HEK293T (cell line): Measurements from ENCODE around the gene LRRC7.

Experiments used
- CTCF ChIA-PET: fragments of 350-600 bp; formaldehyde crosslinking; extraction: SDS; loops from one replicate; lab custom pipeline; 2021; ENCODE audit warnings: antibody characterized with exemption, inconsistent platforms; lab: Yijun Ruan, JAX
- POLR2A ChIA-PET: fragments of 350-600 bp; formaldehyde crosslinking; extraction: SDS; loops from one replicate; lab custom pipeline; 2020; ENCODE audit warnings: antibody characterized with exemption, inconsistent platforms; lab: Yijun Ruan, JAX
- DNase-seq: peaks from one replicate; pipeline ENCODE4 v3.0.0; 2012; ENCODE audit warnings: mixed read lengths; ENCODE audit errors: extremely low spot score
- ARNT ChIP-seq: fragments of 450-650 bp; IDR thresholded peaks from 2 replicates; pipeline ENCODE4 v1.6.1; 2017; ENCODE audit warnings: mild to moderate bottlenecking
- BHLHE40 ChIP-seq: fragments of 450-650 bp; IDR thresholded peaks from 2 replicates; pipeline ENCODE4 v1.6.1; 2016; ENCODE audit warnings: mild to moderate bottlenecking, moderate library complexity, borderline replicate concordance
- CTBP1 ChIP-seq: fragments of 450-650 bp; IDR thresholded peaks from 2 replicates; pipeline ENCODE4 v1.6.1; 2016; ENCODE audit warnings: borderline replicate concordance
- ELF4 ChIP-seq: fragments of 450-650 bp; IDR thresholded peaks from 2 replicates; pipeline ENCODE4 v1.6.1; 2017; ENCODE audit warnings: antibody characterized with exemption
- FOXA1 ChIP-seq: fragments of 450-650 bp; IDR thresholded peaks from 2 replicates; pipeline ENCODE4 v1.6.1; 2016; ENCODE audit warnings: mild to moderate bottlenecking
- FOXK2 ChIP-seq: fragments of 450-650 bp; IDR thresholded peaks from 2 replicates; pipeline ENCODE4 v1.6.1; 2016; ENCODE audit warnings: mild to moderate bottlenecking
- FOXM1 ChIP-seq: fragments of 450-650 bp; IDR thresholded peaks from 2 replicates; pipeline ENCODE4 v1.6.1; 2017; ENCODE audit warnings: mild to moderate bottlenecking, borderline replicate concordance
- HDGF ChIP-seq: fragments of 450-650 bp; IDR thresholded peaks from 2 replicates; pipeline ENCODE4 v1.6.1; 2017; ENCODE audit warnings: antibody characterized with exemption, borderline replicate concordance
- L3MBTL2 ChIP-seq: fragments of 450-650 bp; conservative IDR thresholded peaks from 2 replicates; pipeline ENCODE4 v1.6.1; 2016; ENCODE audit warnings: mild to moderate bottlenecking
- LEF1 ChIP-seq: fragments of 450-650 bp; IDR thresholded peaks from 2 replicates; pipeline ENCODE4 v1.6.1; 2017; ENCODE audit warnings: mild to moderate bottlenecking, borderline replicate concordance
- NFRKB ChIP-seq: fragments of 450-650 bp; IDR thresholded peaks from 2 replicates; pipeline ENCODE4 v1.6.1; 2016; ENCODE audit warnings: mild to moderate bottlenecking, moderate library complexity
- SP1 ChIP-seq: fragments of 450-650 bp; IDR thresholded peaks from 2 replicates; pipeline ENCODE4 v1.6.1; 2017
- SUZ12 ChIP-seq: fragments of 450-650 bp; IDR thresholded peaks from 2 replicates; pipeline ENCODE4 v1.6.1; 2016; ENCODE audit warnings: mild to moderate bottlenecking
- TARDBP ChIP-seq: fragments of 450-650 bp; IDR thresholded peaks from 2 replicates; pipeline ENCODE4 v1.6.1; 2016
- ZNF384 ChIP-seq: fragments of 450-650 bp; IDR thresholded peaks from 2 replicates; pipeline ENCODE4 v1.6.1; 2016
- TF ChIP-seq, protein P1 (sequence below): fragments of 450-650 bp; IDR thresholded peaks from 2 replicates; pipeline ENCODE4 v1.6.1; 2016

LRRC7 gene

GRCh38 chr1:70048336-70049094 is 480.8 kb downstream of the LRRC7 start:
- no peak for DNase-seq
- ChIA-PET POLR2A (no interaction called here), CTCF (no interaction called here)
- no peak for TF ChIP-seq LEF1
- TF ChIP-seq TARDBP, result no peak
- TF ChIP-seq L3MBTL2, result no peak
- no peak for TF ChIP-seq SP1
- no peak for TF ChIP-seq ELF4
- no peak for TF ChIP-seq ARNT
- no peak for TF ChIP-seq HDGF
- TF ChIP-seq FOXM1, result no peak
- no peak for TF ChIP-seq CTBP1
- TF ChIP-seq ZNF384, result no peak
- TF ChIP-seq FOXK2, result no peak
- no peak for TF ChIP-seq BHLHE40
- no peak for TF ChIP-seq FOXA1
- no peak for TF ChIP-seq SUZ12
- TF ChIP-seq, protein P1, sequence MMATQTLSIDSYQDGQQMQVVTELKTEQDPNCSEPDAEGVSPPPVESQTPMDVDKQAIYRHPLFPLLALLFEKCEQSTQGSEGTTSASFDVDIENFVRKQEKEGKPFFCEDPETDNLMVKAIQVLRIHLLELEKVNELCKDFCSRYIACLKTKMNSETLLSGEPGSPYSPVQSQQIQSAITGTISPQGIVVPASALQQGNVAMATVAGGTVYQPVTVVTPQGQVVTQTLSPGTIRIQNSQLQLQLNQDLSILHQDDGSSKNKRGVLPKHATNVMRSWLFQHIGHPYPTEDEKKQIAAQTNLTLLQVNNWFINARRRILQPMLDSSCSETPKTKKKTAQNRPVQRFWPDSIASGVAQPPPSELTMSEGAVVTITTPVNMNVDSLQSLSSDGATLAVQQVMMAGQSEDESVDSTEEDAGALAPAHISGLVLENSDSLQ, result no peak
- TF ChIP-seq NFRKB, result no peak

DNA sequence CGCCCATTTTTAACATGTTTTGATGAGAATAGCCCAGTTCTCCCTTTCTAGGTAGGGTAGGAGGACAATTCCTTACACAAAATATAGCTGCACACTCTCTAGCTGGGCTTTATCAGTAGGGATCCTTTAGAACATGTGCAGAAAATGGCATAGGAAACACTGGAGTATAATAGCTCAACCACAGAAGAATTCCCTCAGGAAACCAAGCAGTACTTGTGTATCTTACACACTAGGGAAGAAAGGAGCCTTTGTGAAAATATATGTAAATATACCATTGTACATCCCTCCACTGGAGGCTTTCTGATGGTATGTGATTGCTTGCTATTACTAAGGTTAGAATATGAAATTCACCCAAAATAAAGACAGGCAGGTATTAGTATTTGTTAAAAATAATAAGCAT is 484.2 kb downstream of the LRRC7 start:
- no peak for TF ChIP-seq ARNT
- no peak for TF ChIP-seq FOXM1
- TF ChIP-seq HDGF, result no peak
- no peak for TF ChIP-seq BHLHE40
- no peak for TF ChIP-seq SUZ12
- TF ChIP-seq LEF1, result no peak
- TF ChIP-seq L3MBTL2, result no peak
- TF ChIP-seq FOXA1, result no peak
- TF ChIP-seq, protein P1, result no peak
- TF ChIP-seq FOXK2, result no peak
- TF ChIP-seq TARDBP, result no peak
- no peak for TF ChIP-seq NFRKB
- TF ChIP-seq ZNF384, result no peak
- no peak for TF ChIP-seq SP1
- TF ChIP-seq ELF4, result no peak
- TF ChIP-seq CTBP1, result no peak
- ChIA-PET POLR2A (no interaction called here), CTCF (no interaction called here)
- DNase-seq, result no peak

GRCh38 chr1:70057500-70057899 is 489.8 kb downstream of the LRRC7 start:
- DNase-seq, result no peak
- ChIA-PET CTCF (no interaction called here), POLR2A (no interaction called here)
- no peak for TF ChIP-seq SUZ12
- TF ChIP-seq TARDBP, result no peak
- no peak for TF ChIP-seq L3MBTL2
- TF ChIP-seq FOXK2, result no peak
- TF ChIP-seq ZNF384, result no peak
- no peak for TF ChIP-seq ELF4
- no peak for TF ChIP-seq FOXA1
- no peak for TF ChIP-seq BHLHE40
- TF ChIP-seq HDGF, result no peak

GRCh38 chr1:70061231-70061630 is 493.5 kb downstream of the LRRC7 start:
- CTCF ChIA-PET, result interaction anchor here (0.6 kb wide), 1 partner anchor 160 kb away, joined by 9 read pairs; the partner anchor contains the start of gene SRSF11
- DNase-seq, result no peak

DNA sequence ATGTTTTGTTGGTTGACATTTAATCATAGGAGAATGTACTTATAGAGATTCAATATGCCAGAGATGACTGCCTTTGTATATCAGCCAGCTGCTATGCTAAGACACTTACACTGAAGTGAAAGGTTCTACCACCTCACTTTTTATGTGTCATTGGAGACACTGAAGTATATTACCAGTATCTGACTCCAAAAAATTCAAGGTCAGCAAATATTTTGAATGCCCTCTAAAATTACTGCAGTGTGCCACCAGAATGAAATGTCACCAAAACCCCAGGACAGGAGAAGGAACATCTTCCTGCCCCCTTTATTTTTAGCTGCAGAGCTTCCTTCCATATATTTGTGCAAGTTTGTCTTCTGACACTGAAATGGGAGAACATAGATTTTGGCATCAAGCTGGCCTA is 496.1 kb downstream of the LRRC7 start:
- no peak for DNase-seq
- POLR2A ChIA-PET, result no interaction called here
- TF ChIP-seq SP1 (no peak), LEF1 (no peak), HDGF (no peak), CTBP1 (no peak), NFRKB (no peak), SUZ12 (no peak), ZNF384 (no peak), TARDBP (no peak), ELF4 (no peak), BHLHE40 (no peak), ARNT (no peak), FOXK2 (no peak)
- TF ChIP-seq, protein P1, result no peak
- CTCF ChIA-PET, result no interaction called here

More at GRCh38 chr1:70061231-70061630, 493.5 kb downstream of the LRRC7 start:
- no peak for TF ChIP-seq BHLHE40
- POLR2A ChIA-PET, result no interaction called here

DNA sequence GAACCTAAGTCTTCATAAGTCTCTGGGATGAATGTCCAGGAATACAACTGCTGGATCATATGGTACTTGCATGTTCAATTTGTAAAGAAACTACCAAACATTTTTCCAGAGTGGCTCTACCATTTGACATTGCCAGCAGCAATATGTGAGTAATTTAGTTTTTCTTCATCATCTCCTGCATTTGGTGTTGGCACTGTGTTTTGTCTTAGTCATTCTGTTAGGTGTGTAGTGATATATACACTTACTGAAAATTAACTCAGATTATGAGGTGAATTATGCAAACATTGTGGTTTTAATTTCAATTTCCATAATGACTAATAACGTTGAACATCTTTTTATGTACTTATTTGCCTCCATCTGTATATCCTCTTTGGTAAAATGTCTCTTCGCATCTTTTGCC is 499.0 kb downstream of the LRRC7 start:
- POLR2A ChIA-PET, result no interaction called here
- no peak for TF ChIP-seq ELF4
- no peak for TF ChIP-seq ARNT
- no peak for TF ChIP-seq CTBP1
- no peak for TF ChIP-seq ZNF384
- no peak for TF ChIP-seq FOXM1
- TF ChIP-seq, protein P1, result no peak
- TF ChIP-seq BHLHE40, result no peak
- TF ChIP-seq TARDBP, result no peak
- DNase-seq, result no peak
- CTCF ChIA-PET, result no interaction called here
